NCI-H1436 treated with DMSO at 0.1 percent for 48 hours (cell line): ENCODE measurements around the gene ABLIM3.

Experiments
- DNase-seq: peaks from one replicate; lab custom pipeline; 2025; lab: John Stamatoyannopoulos, UW

The ABLIM3 gene

DNA sequence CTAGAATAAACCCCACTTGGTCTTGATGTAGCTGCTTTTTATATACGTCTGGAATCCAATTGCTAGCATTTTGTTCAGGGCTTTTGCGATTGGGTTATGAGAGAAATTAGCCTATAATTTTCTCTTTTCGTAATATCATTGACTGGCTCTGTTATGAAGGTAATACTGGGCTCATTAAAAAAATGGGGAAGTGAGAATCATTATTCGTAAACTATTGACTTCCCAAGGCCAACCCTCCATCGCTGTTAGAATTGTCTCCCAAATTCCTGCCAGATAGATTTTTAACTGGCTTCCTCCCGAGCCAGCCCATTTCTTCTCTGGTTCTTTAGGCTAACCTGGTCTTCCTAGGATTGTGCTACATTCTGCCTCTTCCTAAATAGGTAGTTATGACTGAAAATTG lies 168.1 kb downstream of the ABLIM3 start:
- DNase-seq = no peak
